NCI-H1105 (cell line): Measurements from ENCODE around the gene SNRPA.

Experiments
- DNase-seq: peaks from one replicate; lab custom pipeline; 2025; lab: John Stamatoyannopoulos, UW

Gene SNRPA

DNA sequence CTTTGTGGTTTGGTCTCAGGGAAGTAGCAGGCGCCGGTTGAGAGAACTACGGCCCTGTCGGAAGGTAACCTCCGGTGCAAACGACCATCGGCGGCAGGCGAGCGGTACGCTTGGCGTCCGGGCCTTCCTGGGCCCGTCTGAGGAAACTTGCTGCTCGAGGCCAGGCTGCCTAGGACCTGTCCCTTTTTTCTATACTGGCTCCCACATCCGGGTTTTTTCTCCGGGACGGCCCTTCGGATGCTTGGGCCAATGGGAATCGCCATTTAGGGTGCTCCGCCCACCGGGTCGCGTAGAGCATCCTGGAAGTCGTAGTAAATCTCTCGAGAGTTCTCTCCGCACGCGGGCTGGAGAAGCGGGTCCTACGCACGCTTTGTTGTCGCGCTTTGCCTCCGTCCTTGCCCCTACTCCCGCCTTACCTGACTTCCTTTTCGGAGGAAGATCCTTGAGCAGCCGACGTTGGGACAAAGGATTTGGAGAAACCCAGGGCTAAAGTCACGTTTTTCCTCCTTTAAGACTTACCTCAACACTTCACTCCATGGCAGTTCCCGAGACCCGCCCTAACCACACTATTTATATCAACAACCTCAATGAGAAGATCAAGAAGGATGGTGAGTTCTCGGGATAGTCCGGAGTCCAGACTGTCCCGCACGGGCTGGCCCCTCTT, at the start of gene SNRPA:
SNRPA (plus strand) TSS at position 330 of the 664 bp plus-strand sequence; CDS start at position 536, 206 bp downstream.
- peak; percentile 98 for DNase-seq

DNA sequence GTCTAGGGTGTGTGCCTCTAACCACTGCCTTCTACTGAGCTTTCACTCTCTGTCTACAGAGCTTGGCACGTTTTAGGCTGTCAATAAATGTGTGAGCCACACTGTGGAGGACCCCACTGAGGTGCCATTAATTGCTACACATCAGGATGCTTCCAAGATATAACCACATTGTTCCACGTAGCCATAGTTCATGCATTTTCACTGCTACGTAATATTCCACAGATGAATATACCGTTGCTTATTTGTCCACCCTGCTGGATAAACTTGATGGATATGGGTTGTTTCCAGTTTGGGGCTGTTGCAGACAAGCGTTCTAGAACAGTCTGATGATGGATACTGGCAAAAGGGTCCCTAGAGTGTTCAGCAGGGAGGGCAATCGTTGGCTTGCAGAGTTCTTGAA, 49.2 kb upstream of the SNRPA start:
- no peak for DNase-seq

DNA sequence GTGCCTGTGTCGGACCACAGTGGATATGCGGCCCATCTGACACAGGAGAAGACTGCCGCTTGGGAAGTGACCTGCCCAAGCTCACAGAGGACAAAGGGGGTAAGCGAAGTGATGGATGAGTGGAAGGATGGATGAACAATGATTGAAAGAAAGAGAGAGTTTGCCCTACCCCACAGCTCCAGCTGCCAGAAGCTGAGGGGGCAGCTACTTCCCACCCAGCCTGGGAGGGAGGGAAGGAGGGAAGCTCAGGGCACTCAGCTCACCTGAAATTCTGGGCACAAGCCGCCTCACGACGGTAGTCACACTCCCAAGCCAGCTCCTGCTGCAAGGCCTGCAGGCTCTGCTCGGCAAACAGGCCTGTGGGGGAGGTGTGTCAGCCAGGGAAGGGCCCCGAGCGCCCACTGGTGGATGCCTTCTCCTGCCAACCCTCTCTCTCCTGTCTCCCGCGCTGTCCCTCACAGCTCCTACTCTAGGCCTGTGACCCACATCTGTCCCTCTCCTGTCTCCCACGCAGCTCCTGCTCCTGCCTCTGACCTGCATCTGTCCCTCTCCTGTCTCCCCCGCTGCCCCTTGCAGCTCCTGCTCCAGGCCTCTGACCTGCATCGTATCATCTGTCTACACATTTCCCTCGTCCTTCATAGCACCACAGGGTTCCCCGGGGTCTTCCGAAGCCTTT, 48.5 kb upstream of the SNRPA start:
- no peak for DNase-seq

DNA sequence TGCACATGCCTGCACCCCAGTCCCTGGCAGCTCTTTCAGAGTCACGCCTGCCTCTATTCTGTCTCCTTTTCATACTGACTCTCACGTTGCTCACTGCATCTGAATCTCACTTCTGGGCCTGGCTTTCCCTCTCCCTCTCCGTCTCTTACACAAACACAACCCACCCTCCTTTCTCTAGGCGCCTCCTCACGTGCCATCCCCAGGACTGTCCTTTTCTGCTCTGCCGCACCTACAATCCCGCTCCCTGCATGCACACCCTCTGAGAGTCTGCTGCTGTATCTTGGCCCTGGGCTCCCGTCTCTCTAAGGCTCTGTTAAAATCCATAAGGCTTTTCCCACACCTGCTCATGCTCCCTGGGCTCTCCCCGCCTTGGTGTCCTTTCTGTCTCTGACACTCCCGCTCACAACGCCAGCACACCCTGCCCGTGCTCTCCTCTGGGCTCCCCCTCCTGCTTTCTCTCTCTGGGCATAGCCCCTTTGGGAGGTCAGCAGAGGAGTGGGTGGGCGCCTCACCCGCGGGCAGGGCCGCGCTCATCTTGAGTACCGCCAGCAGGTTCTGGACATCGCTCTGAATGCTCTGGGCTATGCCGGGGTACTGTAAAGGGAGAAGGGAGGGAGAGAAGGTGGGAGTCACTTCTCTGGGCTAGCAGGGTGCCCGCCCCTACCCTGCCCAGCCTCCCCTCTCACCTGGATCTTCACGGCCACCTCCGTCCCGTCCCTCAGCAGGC, 47.8 kb upstream of the SNRPA start:
- DNase-seq, result no peak

DNA sequence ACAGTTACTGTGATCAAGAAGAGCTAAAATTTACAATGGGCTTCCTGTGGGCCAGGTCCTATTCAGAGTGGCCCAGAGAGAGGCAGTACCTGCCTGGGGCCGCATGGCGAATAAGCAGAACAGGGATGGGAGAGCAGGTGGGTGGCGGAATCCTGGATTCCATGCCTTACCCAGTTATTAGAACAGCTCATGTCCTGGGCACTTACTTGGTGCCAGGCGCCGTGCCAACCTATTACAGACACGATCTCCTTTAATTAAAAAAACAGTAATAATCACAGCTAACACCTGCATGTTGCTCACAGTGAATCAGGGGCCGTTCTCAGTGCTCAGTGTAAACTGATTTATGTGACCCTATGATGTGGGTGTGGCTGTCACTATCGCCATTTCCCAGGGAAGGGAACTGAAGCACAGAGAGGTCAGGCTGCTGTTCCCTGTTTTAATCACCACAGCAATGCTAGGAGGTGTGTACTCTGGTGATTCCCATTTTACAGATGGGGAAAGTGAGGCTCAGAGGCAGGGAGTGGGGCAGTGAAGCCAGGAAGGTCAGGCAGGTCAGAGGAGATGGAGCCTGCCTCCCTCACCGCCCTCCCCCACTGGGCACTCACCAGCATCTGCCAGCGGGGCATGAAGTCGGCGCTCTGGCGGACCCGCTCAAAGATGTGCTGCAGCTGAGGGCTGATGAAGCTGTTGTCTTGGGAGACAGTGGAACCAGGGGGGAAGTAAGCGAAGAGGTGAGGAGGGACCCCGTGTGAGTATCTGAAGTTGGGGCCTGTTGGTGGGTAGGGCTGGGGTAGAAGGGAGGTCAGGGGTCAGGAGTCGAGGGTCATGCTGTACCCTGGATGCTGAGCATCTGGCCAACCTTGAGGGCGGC, 46.3 kb upstream of the SNRPA start:
- DNase-seq, result no peak

DNA sequence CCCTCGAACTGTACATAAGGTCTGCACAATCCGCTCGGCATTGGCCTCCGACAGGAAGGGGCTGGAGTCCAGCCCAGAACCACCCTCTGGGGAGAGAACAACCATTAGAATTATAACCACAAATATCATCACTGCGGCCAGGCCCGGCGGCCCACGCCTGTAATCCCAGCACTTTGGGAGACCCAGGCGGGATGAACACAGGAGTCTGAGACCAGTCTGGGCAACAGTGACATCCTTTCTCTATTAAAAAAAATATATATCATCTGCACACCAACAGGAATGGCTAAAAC, 45.7 kb upstream of the SNRPA start:
- DNase-seq, result no peak

DNA sequence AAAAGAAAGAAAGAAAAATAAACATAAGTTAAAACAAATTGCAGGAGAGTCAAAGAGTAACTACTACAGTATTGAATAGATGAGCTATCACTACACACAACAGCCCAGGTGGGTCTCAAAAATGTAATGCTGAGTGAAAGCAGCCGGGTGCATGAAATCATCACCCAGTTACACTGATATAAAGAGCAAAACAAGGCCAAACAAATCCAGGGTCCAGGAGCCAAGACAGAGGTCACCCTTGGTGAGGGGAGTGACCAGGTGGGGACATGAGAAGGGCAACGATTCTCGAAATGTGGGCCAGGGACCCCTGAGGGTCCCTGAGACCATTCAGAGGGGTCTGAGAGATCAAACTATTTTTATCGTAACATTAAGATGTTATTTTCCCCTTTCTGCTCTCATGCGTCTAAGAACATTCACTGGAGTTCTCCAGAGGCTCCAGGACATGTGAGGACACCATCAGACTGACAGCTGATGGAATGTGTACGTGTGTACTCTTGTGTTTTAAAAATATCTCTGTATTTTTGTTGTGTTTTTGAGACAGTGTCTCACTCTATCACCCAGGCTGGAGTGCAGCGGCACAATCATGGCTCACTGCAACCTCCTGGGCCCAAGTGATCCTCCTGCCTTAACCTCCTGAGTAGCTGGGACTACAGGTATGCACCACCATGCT, 44.9 kb upstream of the SNRPA start:
- no peak for DNase-seq

DNA sequence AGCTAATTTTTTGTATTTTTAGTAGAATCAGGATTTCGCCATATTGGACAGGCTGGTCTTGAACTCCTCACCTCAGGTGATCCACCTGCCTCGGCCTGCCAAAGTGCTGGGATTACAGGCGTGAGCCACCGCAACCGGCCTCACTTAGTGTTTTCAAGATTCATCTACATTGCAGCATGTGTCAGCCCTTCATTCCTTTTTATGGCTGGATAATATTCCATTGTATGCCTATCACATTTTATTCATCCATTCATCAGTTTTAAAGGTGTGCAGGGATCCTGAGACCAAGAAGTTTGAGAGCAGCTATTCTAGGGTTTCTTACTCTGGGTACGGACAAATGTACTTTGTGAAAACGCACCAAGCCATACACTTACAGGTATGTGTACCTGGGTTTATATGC, 43.4 kb upstream of the SNRPA start:
- DNase-seq, result no peak

DNA sequence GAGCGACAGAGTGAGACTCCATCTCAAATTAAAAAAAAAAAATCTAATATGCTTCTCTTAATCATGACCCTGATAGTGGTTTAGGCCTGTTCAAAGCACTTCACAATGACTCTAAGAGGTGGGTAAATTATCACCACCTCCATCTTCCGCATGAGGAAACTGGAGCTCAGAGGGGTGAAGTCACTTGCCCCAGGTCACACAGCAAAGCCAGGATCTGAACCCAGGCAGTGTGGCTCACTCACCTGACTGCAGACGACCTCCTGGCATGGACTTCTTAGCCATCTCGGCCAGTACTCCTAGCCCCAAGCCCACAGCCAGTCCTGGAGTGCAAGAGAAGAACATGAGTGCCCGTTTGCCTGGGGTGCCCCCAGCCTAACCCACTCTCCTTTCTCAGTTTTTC, 41.2 kb upstream of the SNRPA start:
- DNase-seq, result no peak

DNA sequence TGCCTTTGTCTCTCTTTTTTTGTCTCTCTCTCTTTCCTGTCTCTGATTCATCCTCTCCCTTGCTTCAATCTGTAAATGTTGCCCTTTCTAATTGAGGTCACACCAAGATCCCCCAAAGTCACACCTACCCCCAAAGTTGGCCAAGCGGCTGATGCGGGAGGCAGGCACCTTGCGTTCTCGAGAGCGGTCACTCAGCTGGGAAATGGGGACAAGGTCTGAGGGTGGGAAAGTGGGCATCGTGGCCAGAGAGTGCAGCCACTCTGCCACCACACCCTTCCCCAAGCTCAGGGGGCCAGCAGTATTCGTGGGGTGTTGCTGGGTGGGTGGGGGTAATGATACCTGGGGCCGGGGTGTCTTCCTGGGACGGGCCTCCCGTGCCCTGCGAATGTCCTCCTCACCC, 37.1 kb upstream of the SNRPA start:
- DNase-seq, result no peak

DNA sequence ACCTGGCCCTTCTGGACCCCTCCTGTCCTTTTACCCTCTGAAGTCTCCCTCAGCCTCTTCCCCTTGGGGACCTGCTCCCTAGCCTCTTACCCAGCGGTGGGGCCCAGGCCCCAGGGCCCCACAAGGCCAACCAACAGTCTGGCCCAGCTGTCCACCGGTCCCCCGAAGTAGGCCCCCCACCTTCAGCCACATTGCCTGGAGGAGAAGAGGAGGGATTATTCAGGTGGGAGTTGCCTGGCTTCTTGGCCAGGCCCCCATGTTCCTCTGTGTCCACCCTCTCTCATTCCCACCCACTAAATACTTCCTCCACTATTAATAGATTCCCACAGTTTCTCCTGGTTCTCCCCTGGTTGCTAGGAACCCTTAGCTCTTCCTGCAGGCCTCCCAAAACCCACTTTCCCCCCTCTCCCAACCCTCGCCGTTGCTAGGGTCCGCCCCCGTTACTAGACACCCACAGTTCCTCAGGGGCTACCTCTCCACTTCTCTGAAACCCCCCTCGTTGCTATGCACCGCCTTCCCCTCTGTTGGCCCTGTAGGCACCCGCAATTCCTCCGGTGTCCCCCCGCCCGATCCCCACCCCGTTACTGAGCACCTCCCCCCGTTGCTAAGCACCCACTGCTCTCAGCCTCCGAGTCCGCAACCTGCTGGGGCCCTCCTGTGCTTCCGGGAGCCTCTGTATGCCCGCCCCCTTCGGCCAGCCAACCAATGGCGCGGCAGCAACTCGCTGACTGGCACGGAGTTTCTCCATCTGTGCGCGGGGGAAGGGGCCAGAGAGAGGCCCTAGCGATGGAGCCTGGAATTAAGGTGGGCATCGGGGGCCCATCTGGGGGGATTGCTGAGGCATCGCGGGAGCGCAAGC, 36.3 kb upstream of the SNRPA start:
- DNase-seq, result peak; percentile 95

DNA sequence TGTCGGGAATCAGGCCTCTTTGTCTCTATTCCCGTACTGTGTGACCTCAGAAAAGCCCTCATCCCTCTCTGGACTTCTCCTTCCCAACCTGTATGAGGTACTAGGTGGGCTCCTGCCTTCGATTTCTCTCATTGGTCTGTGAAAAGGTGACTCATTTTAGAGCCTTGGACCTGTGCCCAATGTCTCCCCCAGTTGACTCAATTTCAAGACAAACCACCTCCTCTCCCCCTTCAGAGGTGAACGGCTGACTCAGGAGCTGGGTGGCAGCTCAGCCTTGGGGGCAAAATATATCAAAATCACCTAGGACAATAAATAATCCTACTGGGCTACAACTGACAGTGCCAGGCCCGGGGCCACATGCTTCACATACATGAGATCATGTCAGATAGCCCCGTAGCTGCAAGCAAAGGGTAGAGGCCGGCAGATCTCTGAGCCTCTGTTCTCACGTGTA, 34.9 kb upstream of the SNRPA start:
- no peak for DNase-seq

DNA sequence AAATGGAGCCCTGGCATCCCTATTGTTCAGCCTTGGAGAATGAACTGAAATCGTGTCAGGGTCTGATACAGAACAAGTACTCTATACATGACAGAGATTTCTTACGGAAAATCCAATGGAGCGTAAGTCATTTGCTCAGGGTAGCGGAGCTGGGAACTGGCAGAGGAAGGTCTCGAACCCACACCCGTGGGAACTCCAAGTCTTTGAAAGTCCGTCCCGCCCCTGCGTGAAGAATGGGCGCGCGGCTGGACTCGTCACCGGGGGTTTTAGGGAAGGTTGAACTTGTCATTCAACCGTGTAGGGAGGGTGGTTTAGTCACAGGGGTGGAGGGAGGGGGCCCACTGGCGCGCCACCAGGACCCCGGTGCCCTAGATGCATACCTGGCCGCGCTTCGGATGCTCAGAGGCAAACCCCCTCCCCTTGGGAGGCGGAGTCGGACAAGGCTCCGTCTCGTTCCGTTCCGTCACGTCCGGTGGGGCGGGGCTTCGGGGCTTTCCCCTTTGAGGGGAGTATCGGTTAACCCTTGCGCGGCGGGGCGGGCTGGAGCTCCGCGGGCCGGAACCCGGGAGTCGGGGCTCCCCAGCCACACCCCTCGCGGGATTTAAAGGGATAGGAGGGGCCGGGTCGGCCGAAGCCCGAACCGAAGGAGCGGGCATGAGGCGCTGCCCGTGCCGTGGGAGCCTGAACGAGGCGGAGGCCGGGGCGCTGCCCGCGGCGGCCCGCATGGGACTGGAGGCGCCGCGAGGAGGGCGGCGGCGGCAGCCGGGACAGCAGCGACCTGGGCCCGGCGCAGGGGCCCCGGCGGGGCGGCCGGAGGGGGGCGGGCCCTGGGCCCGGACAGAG, 34.3 kb upstream of the SNRPA start, which contains the start of the genes COQ8B and ITPKC:
COQ8B (minus strand) TSS at position 405 of the 843 bp plus-strand sequence. CDS start 2,254 bp downstream, outside the sequence.
ITPKC (plus strand) TSS at position 631 of the 843 bp plus-strand sequence; CDS start at position 655, 24 bp downstream.
- DNase-seq, result peak; percentile 97

DNA sequence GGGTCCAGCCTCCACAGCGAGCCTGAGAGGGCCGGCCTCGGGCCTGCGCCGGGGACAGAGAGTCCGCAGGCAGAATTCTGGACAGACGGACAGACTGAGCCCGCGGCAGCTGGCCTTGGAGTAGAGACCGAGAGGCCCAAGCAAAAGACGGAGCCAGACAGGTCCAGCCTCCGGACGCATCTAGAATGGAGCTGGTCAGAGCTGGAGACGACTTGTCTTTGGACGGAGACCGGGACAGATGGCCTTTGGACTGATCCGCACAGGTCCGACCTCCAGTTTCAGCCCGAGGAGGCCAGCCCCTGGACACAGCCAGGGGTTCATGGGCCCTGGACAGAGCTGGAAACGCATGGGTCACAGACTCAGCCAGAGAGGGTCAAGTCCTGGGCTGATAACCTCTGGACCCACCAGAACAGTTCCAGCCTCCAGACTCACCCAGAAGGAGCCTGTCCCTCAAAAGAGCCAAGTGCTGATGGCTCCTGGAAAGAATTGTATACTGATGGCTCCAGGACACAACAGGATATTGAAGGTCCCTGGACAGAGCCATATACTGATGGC, 33.6 kb upstream of the SNRPA start:
- DNase-seq, result no peak

DNA sequence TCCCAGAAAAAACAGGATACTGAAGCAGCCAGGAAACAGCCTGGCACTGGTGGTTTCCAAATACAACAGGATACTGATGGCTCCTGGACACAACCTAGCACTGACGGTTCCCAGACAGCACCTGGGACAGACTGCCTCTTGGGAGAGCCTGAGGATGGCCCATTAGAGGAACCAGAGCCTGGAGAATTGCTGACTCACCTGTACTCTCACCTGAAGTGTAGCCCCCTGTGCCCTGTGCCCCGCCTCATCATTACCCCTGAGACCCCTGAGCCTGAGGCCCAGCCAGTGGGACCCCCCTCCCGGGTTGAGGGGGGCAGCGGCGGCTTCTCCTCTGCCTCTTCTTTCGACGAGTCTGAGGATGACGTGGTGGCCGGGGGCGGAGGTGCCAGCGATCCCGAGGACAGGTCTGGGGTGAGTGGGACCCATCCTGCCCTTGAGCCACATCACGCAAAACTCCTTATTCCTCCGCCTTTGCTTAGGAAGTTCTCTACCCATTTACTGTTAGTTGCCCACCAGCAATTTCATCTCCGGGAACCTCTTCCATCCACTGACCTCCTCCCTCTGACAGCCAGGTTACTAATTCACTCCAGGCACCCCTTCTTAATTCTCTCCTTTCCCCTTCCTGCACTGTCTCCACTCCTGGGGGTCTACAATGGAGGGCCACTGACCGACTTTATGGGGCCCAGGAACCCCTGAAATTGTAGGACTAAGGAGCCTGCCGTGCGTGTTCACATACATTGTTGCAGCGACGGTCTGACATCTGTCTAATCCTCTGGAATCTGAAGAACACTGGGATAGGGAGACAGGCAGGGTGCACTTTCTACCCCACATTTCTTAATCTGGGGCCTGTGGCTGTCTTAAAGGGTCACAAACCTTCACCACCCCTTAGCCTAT, 32.9 kb upstream of the SNRPA start:
- no peak for DNase-seq

DNA sequence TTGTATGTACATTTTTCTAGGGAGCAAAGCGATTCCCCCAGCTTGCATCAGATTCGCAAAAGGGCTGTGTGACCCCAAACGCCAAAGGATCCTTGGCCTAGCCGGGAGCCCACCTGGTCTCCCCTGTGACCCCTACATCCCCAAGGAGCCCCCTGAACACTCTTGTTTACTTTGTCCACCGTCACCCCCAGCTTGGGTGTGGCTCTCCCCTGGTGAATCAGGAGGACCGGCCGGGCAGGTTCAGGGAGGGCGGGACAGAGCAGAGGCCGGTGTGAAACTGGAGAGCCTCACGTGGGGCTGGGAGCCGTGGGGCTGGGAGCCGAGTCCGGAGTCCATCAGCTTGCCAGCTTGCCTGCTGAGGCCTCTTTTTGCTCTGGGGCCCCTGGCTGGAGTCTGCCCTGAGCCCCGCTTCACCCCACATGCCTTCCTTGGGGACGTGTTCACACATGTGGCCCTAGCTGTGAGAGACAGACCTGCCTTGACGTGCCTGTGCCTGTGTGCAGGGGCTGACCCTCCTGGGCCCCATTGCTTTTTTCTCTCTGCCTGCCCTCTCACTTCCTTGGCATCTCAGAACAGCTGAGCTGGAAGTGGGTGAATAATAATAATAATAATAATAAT, 32.1 kb upstream of the SNRPA start:
- DNase-seq, result no peak

DNA sequence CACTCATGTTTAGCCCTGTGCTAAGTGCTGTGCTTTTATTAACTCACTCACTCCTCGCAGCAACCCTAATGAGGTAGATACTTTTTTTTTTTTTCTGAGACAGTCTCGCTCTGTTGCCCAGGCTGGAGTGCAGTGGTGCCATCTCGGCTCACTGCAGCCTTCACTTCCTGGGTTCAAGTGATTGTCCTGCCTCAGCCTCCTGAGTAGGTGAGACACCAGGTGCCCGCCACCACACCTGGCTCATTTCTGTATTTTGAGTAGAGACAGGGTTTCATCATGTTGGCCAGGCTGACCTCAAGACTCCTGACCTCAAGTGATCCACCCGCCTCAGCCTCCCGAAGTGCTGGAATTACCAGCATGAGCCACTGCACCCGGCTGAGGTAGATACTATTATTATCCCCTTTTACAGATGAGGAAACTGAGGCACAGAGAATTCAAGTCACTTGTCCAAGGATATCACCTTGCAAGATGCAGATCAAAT, 31.5 kb upstream of the SNRPA start:
- DNase-seq, result no peak

DNA sequence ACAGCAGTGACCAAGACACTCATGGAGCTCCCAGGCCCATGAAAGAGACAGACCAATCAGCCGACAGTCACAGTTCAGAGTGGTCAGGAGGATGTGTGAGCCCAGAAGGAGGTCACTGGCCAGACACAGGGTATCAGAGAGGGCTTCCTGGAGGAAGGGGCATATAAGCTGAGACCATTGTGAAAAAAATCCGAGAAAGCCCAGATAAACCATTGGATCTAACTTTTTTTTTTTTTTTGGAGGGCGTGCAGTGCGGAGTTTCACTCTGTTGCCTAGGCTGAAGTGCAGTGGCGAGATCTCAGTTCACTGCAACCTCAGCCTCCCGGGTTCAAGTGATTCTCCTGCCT, 29.9 kb upstream of the SNRPA start:
- no peak for DNase-seq
